ENCODE data around the gene ADCY5. TPM values are rescaled to one million over a fixed set of nuclear protein-coding genes. Genes with fewer than 3 reads are reported as not detected.

The ADCY5 gene
- total and polyA plus RNA-seq, 7 experiments from 2014 or later, result 0.07 TPM; not detected in 6

DNA sequence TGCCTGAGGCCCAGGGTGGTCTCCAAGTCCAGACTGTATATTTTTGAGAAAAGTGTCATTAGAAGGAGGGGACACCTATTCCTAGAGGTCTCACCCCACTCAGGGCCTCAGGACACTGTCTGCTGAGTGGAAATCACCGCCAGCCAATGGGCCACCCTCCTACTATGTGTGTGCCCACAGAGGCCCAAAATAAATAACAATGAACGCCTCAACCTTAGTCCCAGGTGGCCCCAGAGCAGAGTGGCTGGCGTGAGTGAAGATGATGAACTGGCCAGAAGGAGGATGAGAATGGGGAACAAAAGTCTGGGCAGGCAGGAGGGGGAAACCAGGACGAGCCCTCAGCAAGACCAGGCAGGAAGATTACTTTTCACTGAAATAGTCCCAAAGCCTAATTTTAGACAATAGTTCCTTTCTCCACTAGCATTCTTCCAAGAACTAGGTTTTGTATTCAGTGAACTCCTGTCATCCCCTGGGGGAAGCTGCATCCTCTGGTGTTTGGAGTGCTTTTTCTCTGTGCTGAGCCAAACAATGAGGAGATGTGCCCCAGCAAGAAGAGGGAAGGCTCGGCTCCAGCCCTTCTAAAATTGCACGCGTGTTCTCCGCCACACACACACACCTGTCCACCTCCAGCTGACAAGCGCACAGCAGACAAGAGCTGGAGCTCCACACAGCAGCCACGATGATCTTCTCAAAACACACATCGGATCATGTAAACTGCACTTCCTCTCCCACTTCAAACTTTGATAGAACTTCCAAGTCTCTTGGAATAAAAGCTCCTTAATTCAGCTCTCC, 72.2 kb downstream of the ADCY5 start:
- CTCF ChIA-PET, result no interaction called here
- H3K9me3 ChIP-seq (ENCODE audit: control insufficient read depth in 2 of 3, low read length in 3 of 3), result no peaks in the 10 kb centered on the region
- POLR2A ChIA-PET, result no interaction called here
- Mint-ChIP-seq H3K4me1 (no peaks in the 10 kb centered on the region), H3K9me3 (no peaks in the 10 kb centered on the region), H3K4me3 (no peak overlapping the region), H3K27ac (no peak overlapping the region), H3K36me3 (no peaks in the 10 kb centered on the region), H3K27me3 (peaks cover 0 to 7% (median 0%) of the 10 kb centered on the region in 5 donors)
- no peak overlapping the region for H3K4me3 ChIP-seq (ENCODE audit: low read length)
- H3K36me3 ChIP-seq (ENCODE audit: control insufficient read depth in 2 of 3, insufficient read depth in 3 of 3, low read length in 3 of 3), result no peaks in the 10 kb centered on the region
- H3K4me1 ChIP-seq (ENCODE audit: control insufficient read depth in 2 of 2, insufficient read depth in 2 of 2, low read length in 2 of 2), result no peaks in the 10 kb centered on the region
- no peaks in the 10 kb centered on the region for H3K27me3 ChIP-seq (ENCODE audit: control insufficient read depth in 2 of 2, insufficient read depth in 2 of 2, low read length in 2 of 2)
- ATAC-seq, result no peak
- H3K27ac ChIP-seq (ENCODE audit: low read depth, low read length), result no peak overlapping the region
- intact Hi-C loops (cut with micrococcal nuclease), result no loop called here
- no peak for DNase-seq

GRCh38 chr3:123375014-123375940, 73.6 kb downstream of the ADCY5 start:
- Mint-ChIP-seq H3K4me3 (no peak overlapping the region), H3K9me3 (no peaks in the 10 kb centered on the region), H3K36me3 (no peaks in the 10 kb centered on the region), H3K27ac (no peak overlapping the region), H3K27me3 (peaks cover 0 to 7% (median 2%) of the 10 kb centered on the region in 5 donors), H3K4me1 (no peaks in the 10 kb centered on the region)
- Histone ChIP-seq H3K27me3 (ENCODE audit: control insufficient read depth in 2 of 2, insufficient read depth in 2 of 2, low read length in 2 of 2) (no peaks in the 10 kb centered on the region), H3K36me3 (ENCODE audit: control insufficient read depth in 2 of 3, insufficient read depth in 3 of 3, low read length in 3 of 3) (no peaks in the 10 kb centered on the region), H3K4me1 (ENCODE audit: control insufficient read depth in 2 of 2, insufficient read depth in 2 of 2, low read length in 2 of 2) (no peaks in the 10 kb centered on the region), H3K9me3 (ENCODE audit: control insufficient read depth in 2 of 3, low read length in 3 of 3) (no peaks in the 10 kb centered on the region), H3K4me3 (ENCODE audit: low read length) (no peak overlapping the region), H3K27ac (ENCODE audit: low read depth, low read length) (no peak overlapping the region)
- ChIA-PET POLR2A (no interaction called here), CTCF (no interaction called here)
- no peak for ATAC-seq
- DNase-seq, result no peak
- intact Hi-C loops (cut with micrococcal nuclease), result no loop called here

DNA sequence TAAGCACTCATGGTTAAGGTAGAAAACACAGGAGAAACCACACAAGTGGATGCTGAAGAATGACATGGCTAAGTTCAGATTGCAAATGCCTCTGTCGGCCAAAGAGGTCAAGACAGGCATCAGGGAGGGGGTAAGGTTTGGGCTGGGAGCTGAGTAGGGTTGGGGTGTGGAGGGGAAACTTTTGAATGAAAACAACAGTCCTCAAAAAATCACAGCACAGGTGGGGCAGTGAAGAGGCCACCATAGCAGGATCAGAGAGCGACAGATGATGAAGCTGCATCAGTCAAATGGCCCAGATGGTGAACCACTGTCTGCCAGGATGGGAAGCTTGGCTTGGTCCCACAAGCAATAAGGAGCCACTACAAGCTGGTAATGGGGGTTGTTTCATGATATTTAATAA, 74.9 kb downstream of the ADCY5 start:
- DNase-seq (no peak), ATAC-seq (no peak)
- H3K4me3 ChIP-seq (ENCODE audit: low read length), result no peak overlapping the region
- no peaks in the 10 kb centered on the region for H3K4me1 ChIP-seq (ENCODE audit: control insufficient read depth in 2 of 2, insufficient read depth in 2 of 2, low read length in 2 of 2)
- H3K9me3 ChIP-seq (ENCODE audit: control insufficient read depth in 2 of 3, low read length in 3 of 3), result no peaks in the 10 kb centered on the region
- ChIA-PET POLR2A (no interaction called here), CTCF (no interaction called here)
- Mint-ChIP-seq H3K27me3 (peaks cover 0 to 7% (median 2%) of the 10 kb centered on the region in 5 donors), H3K4me1 (no peaks in the 10 kb centered on the region), H3K9me3 (peaks cover 0 to 3% (median 0%) of the 10 kb centered on the region in 11 donors), H3K27ac (no peak overlapping the region), H3K36me3 (no peaks in the 10 kb centered on the region), H3K4me3 (no peak overlapping the region)
- intact Hi-C loops (cut with micrococcal nuclease), result no loop called here
- H3K27ac ChIP-seq (ENCODE audit: low read depth, low read length), result no peak overlapping the region
- H3K27me3 ChIP-seq (ENCODE audit: control insufficient read depth in 2 of 2, insufficient read depth in 2 of 2, low read length in 2 of 2), result no peaks in the 10 kb centered on the region
- no peaks in the 10 kb centered on the region for H3K36me3 ChIP-seq (ENCODE audit: control insufficient read depth in 2 of 3, insufficient read depth in 3 of 3, low read length in 3 of 3)

- Mint-ChIP-seq H3K36me3 (no peaks in the 10 kb centered on the region), H3K9me3 (peaks cover 0 to 3% (median 0%) of the 10 kb centered on the region in 11 donors), H3K27ac (no peak overlapping the region), H3K4me3 (no peak overlapping the region), H3K4me1 (no peaks in the 10 kb centered on the region), H3K27me3 (peaks cover 0 to 7% (median 2%) of the 10 kb centered on the region in 5 donors)
- intact Hi-C loops (cut with micrococcal nuclease), result no loop called here
- ATAC-seq, result no peak
- CTCF ChIA-PET, result no interaction called here
- H3K27me3 ChIP-seq (ENCODE audit: control insufficient read depth in 2 of 2, insufficient read depth in 2 of 2, low read length in 2 of 2), result no peaks in the 10 kb centered on the region
- no peak for DNase-seq
- H3K4me3 ChIP-seq (ENCODE audit: low read length), result no peak overlapping the region
- H3K36me3 ChIP-seq (ENCODE audit: control insufficient read depth in 2 of 3, insufficient read depth in 3 of 3, low read length in 3 of 3), result no peaks in the 10 kb centered on the region
- no peaks in the 10 kb centered on the region for H3K9me3 ChIP-seq (ENCODE audit: control insufficient read depth in 2 of 3, low read length in 3 of 3)
- POLR2A ChIA-PET, result no interaction called here
- no peaks in the 10 kb centered on the region for H3K4me1 ChIP-seq (ENCODE audit: control insufficient read depth in 2 of 2, insufficient read depth in 2 of 2, low read length in 2 of 2)
- no peak overlapping the region for H3K27ac ChIP-seq (ENCODE audit: low read depth, low read length)
These were observed 75.4 kb downstream of the ADCY5 start for GRCh38 chr3:123373474-123373987.

- ChIA-PET POLR2A (no interaction called here), CTCF (no interaction called here)
- no peaks in the 10 kb centered on the region for H3K36me3 ChIP-seq (ENCODE audit: control insufficient read depth in 2 of 3, insufficient read depth in 3 of 3, low read length in 3 of 3)
- DNase-seq, result no peak
- no peaks in the 10 kb centered on the region for H3K4me1 ChIP-seq (ENCODE audit: control insufficient read depth in 2 of 2, insufficient read depth in 2 of 2, low read length in 2 of 2)
- Mint-ChIP-seq H3K27ac (no peak overlapping the region), H3K4me1 (no peaks in the 10 kb centered on the region), H3K36me3 (no peaks in the 10 kb centered on the region), H3K27me3 (peaks cover 0 to 7% (median 2%) of the 10 kb centered on the region in 5 donors), H3K4me3 (no peak overlapping the region), H3K9me3 (peaks cover 0 to 8% (median 2%) of the 10 kb centered on the region in 11 donors)
- no peak overlapping the region for H3K4me3 ChIP-seq (ENCODE audit: low read length)
- no peak overlapping the region for H3K27ac ChIP-seq (ENCODE audit: low read depth, low read length)
- H3K9me3 ChIP-seq (ENCODE audit: control insufficient read depth in 2 of 3, low read length in 3 of 3), result no peaks in the 10 kb centered on the region
- no peaks in the 10 kb centered on the region for H3K27me3 ChIP-seq (ENCODE audit: control insufficient read depth in 2 of 2, insufficient read depth in 2 of 2, low read length in 2 of 2)
- intact Hi-C loops (cut with micrococcal nuclease), result no loop called here
- no peak for ATAC-seq
These were observed 76.0 kb downstream of the ADCY5 start for GRCh38 chr3:123372686-123373473.

GRCh38 chr3:123371859-123372685, 76.8 kb downstream of the ADCY5 start:
- Mint-ChIP-seq H3K9me3 (peaks cover 0 to 9% (median 2%) of the 10 kb centered on the region in 11 donors), H3K27me3 (peaks cover 0 to 7% (median 2%) of the 10 kb centered on the region in 5 donors), H3K4me1 (no peaks in the 10 kb centered on the region), H3K4me3 (no peak overlapping the region), H3K27ac (no peak overlapping the region), H3K36me3 (no peaks in the 10 kb centered on the region)
- DNase-seq (no peak), ATAC-seq (no peak)
- Histone ChIP-seq H3K9me3 (ENCODE audit: control insufficient read depth in 2 of 3, low read length in 3 of 3) (no peaks in the 10 kb centered on the region), H3K4me3 (ENCODE audit: low read length) (no peak overlapping the region), H3K36me3 (ENCODE audit: control insufficient read depth in 2 of 3, insufficient read depth in 3 of 3, low read length in 3 of 3) (no peaks in the 10 kb centered on the region), H3K27ac (ENCODE audit: low read depth, low read length) (no peak overlapping the region), H3K4me1 (ENCODE audit: control insufficient read depth in 2 of 2, insufficient read depth in 2 of 2, low read length in 2 of 2) (no peaks in the 10 kb centered on the region), H3K27me3 (ENCODE audit: control insufficient read depth in 2 of 2, insufficient read depth in 2 of 2, low read length in 2 of 2) (no peaks in the 10 kb centered on the region)
- intact Hi-C loops (cut with micrococcal nuclease), result no loop called here
- ChIA-PET POLR2A (no interaction called here), CTCF (no interaction called here)

All from naive thymus-derived CD4-positive, alpha-beta T cell (primary cell).